Measurements from ENCODE around the gene CAMK2N1. TPM values are rescaled to one million over a fixed set of nuclear protein-coding genes. Genes with fewer than 3 reads are reported as not detected.
A peak's percentile ranks its signal among the peaks of the same experiment; 100 is the strongest.

The CAMK2N1 gene
- total RNA-seq, 1 donor = 28.5 TPM

GRCh38 chr1:20443703-20444586 is 42.1 kb downstream of the CAMK2N1 start:
- no peak for TF ChIP-seq CTCF (IDR thresholded peaks at IDR 0.05; ENCODE audit: insufficient read depth, low read length)
- H3K4me3 ChIP-seq (ENCODE audit: low read depth, low read length) = no peak overlapping the region

GRCh38 chr1:20442920-20443625 is 42.9 kb downstream of the CAMK2N1 start:
- H3K4me3 ChIP-seq (ENCODE audit: low read depth, low read length) = no peak overlapping the region
- DNase-seq (ENCODE audit: low read depth) = no peak
- no peak for TF ChIP-seq CTCF (IDR thresholded peaks at IDR 0.05; ENCODE audit: insufficient read depth, low read length)

More at GRCh38 chr1:20443703-20444586, 42.1 kb downstream of the CAMK2N1 start:
- no peak for DNase-seq (ENCODE audit: low read depth)

- no peak for TF ChIP-seq CTCF (IDR thresholded peaks at IDR 0.05; ENCODE audit: insufficient read depth, low read length)
- DNase-seq (ENCODE audit: low read depth) = peak; percentile 44
- no peak overlapping the region for H3K4me3 ChIP-seq (ENCODE audit: low read depth, low read length)
Measured at GRCh38 chr1:20440785-20441200, 45.2 kb downstream of the CAMK2N1 start.

- no peak overlapping the region for H3K4me3 ChIP-seq (ENCODE audit: low read depth, low read length)
- no peak for TF ChIP-seq CTCF (IDR thresholded peaks at IDR 0.05; ENCODE audit: insufficient read depth, low read length)
- DNase-seq (ENCODE audit: low read depth) = peak; percentile 48
Measured at GRCh38 chr1:20439282-20439681, 46.7 kb downstream of the CAMK2N1 start.

GRCh38 chr1:20437640-20438039 is 48.4 kb downstream of the CAMK2N1 start:
- TF ChIP-seq CTCF (IDR thresholded peaks at IDR 0.05; ENCODE audit: insufficient read depth, low read length) = no peak
- no peak for DNase-seq (ENCODE audit: low read depth)
- no peak overlapping the region for H3K4me3 ChIP-seq (ENCODE audit: low read depth, low read length)

- H3K4me3 ChIP-seq (ENCODE audit: low read depth, low read length) = no peak overlapping the region
- DNase-seq (ENCODE audit: low read depth) = no peak
- no peak for TF ChIP-seq CTCF (IDR thresholded peaks at IDR 0.05; ENCODE audit: insufficient read depth, low read length)
Measured at GRCh38 chr1:20432891-20433290, 53.1 kb downstream of the CAMK2N1 start.

Other genes with a start within 250 kb of the CAMK2N1 start
- not detected in 2 replicates for gene VWA5B1, start 195.3 kb downstream of the CAMK2N1 start, total RNA-seq (ENCODE audit: low replicate concordance)
- gene MUL1, start 21.9 kb upstream of the CAMK2N1 start, total RNA-seq (ENCODE audit: low replicate concordance) = 23.7 and 24.4 TPM in 2 replicates
- gene FAM43B, start 66.4 kb upstream of the CAMK2N1 start, total RNA-seq (ENCODE audit: low replicate concordance) = 0.90 TPM in 1 of 2 replicates, not detected in the other
- gene CDA, start 102.9 kb upstream of the CAMK2N1 start, total RNA-seq (ENCODE audit: low replicate concordance) = 0.27 TPM in 1 of 2 replicates, not detected in the other
- 38.1 and 43.0 TPM in 2 replicates for gene PINK1, start 147.2 kb upstream of the CAMK2N1 start, total RNA-seq (ENCODE audit: low replicate concordance)
- 54.0 and 183 TPM in 2 replicates for gene DDOST, start 175.2 kb upstream of the CAMK2N1 start, total RNA-seq (ENCODE audit: low replicate concordance)
- 0.27 and 3.0 TPM in 2 replicates for gene KIF17, start 231.8 kb upstream of the CAMK2N1 start, total RNA-seq (ENCODE audit: low replicate concordance)
- 1.6 and 3.2 TPM in 2 replicates for gene SH2D5, start 246.5 kb upstream of the CAMK2N1 start, total RNA-seq (ENCODE audit: low replicate concordance)

Measured in fibroblast of the aortic adventitia (primary cell).